Measurements from ENCODE around the gene COL23A1. TPM values are rescaled to one million over a fixed set of nuclear protein-coding genes. Genes with fewer than 3 reads are reported as not detected.

The COL23A1 gene
- total and polyA plus RNA-seq, 2 of the 8 experiments (the other 6 are each of a cell fraction or from before 2014, with no cell fraction given) = 3.1 to 4.7 TPM

- no peak overlapping the region for H3K4me3 ChIP-seq (ENCODE audit: extremely low read depth in 1 of 4, insufficient read depth in 2 of 4, low read depth in 3 of 4, low read length in 4 of 4)
- no peak overlapping the region for H3K18ac ChIP-seq (ENCODE audit: extremely low read depth, low read length)
- no peak overlapping the region for H4K8ac ChIP-seq (ENCODE audit: extremely low read depth, insufficient read depth, low read length)
- no peak overlapping the region for H2BK12ac ChIP-seq (ENCODE audit: low read depth, low read length)
- no peak overlapping the region for H3K4ac ChIP-seq (replicated peaks; ENCODE audit: insufficient read length, low read depth, low read length)
- no peaks in the 10 kb centered on the region for H3K79me1 ChIP-seq (ENCODE audit: low read depth, low read length)
- H3K56ac ChIP-seq (replicated peaks; ENCODE audit: insufficient read length, low read depth, low read length) = no peak overlapping the region
- H3K23me2 ChIP-seq (ENCODE audit: low read depth, low read length) = no peaks in the 10 kb centered on the region
- H3K36me3 ChIP-seq (ENCODE audit: control insufficient read depth in 2 of 4, insufficient read depth in 4 of 4, low read length in 3 of 4) = no peaks in the 10 kb centered on the region
- H3K27me3 ChIP-seq (replicated peaks in 1 of 4; ENCODE audit: control insufficient read depth in 3 of 4, extremely low read depth in 1 of 4, insufficient read depth in 3 of 4, low read length in 3 of 4) = no peaks in the 10 kb centered on the region; a peak in 1 of 7 replicates
- no peak overlapping the region for H3K9ac ChIP-seq (replicated peaks in 1 of 4; ENCODE audit: extremely low read depth in 1 of 4, low read depth in 3 of 4, low read length in 3 of 4)
- H3K27ac ChIP-seq (ENCODE audit: low read depth, low read length) = no peak overlapping the region
- no peak overlapping the region for H3K14ac ChIP-seq (ENCODE audit: insufficient read length)
- H4K5ac ChIP-seq (ENCODE audit: insufficient read length, low read depth, low read length) = no peak overlapping the region
- 84% methylated on average over 7 of the region's 7 CpGs; no CpG with 5 or more reads in 1 of the 2 experiments for WGBS, 2 experiments (ENCODE audit: extremely low coverage in 1 of 2, insufficient coverage in 1 of 2, insufficient read length in 1 of 2, insufficient replicate concordance in 2 of 2, low coverage in 1 of 2, low lambda C conversion rate in 2 of 2, missing lambda C conversion rate in 1 of 2)
- H4K20me1 ChIP-seq (replicated peaks in 1 of 2; ENCODE audit: control insufficient read depth in 1 of 2, insufficient read depth in 2 of 2, low read length in 2 of 2) = no peaks in the 10 kb centered on the region
- peaks cover 0 to 4% of the 10 kb centered on the region in 2 experiments; a peak in 2 of 4 replicates for H3K9me3 ChIP-seq (ENCODE audit: insufficient read depth in 2 of 2, low read depth in 1 of 2, low read length in 1 of 2)
- H2BK20ac ChIP-seq (ENCODE audit: low read length) = no peak overlapping the region
- no peak overlapping the region for H3K23ac ChIP-seq (ENCODE audit: insufficient read length)
- no peak for DNase-seq (ENCODE audit: low read depth in 1 of 2, low spot score in 2 of 2)
- H2AFZ ChIP-seq (ENCODE audit: low read length) = no peak overlapping the region
- H4K91ac ChIP-seq (replicated peaks; ENCODE audit: insufficient read length, low read length) = no peak overlapping the region
- H2BK120ac ChIP-seq (replicated peaks; ENCODE audit: low read depth, low read length) = no peak overlapping the region
- H2AK5ac ChIP-seq (ENCODE audit: low read depth, low read length) = no peak overlapping the region
- POLR2A ChIA-PET (ENCODE audit: partially characterized antibody) = interaction anchor here (31.3 to 38.5 kb wide), 2 partner anchors 7 to 12 kb away, joined by 985 read pairs; partner anchors contain the start of genes GMCL2 and HNRNPAB
- CTCF ChIA-PET (ENCODE audit: partially characterized antibody) = interaction anchor here (0.9 to 3.7 kb wide), 18 partner anchors 7 to 118 kb away, joined by 3 to 54 read pairs (median 5); no protein-coding TSS in a partner anchor
- no peak for FAIRE-seq
- H3K4me2 ChIP-seq (ENCODE audit: insufficient read depth in 1 of 2, low read depth in 2 of 2, low read length in 2 of 2) = no peak overlapping the region
- no peaks in the 10 kb centered on the region for H3K79me2 ChIP-seq (ENCODE audit: control insufficient read depth in 1 of 2, insufficient read depth in 2 of 2, low read length in 2 of 2)
- no peak overlapping the region for H2BK5ac ChIP-seq (ENCODE audit: low read depth, low read length)
- no peak overlapping the region for H2BK15ac ChIP-seq (ENCODE audit: low read length)
- H3K4me1 ChIP-seq (replicated peaks in 1 of 4; ENCODE audit: control insufficient read depth in 3 of 4, insufficient read depth in 4 of 4, low read length in 3 of 4) = peaks cover 0 to 10% (median 3%) of the 10 kb centered on the region in 4 experiments; a peak in 3 of 7 replicates
- TF ChIP-seq CREB1 (IDR thresholded peaks at IDR 0.05) = no peak
- no peak for TF ChIP-seq NRF1 (IDR thresholded peaks at IDR 0.05; ENCODE audit: low read depth, low read length)
- no peak for TF ChIP-seq USF2 (IDR thresholded peaks at IDR 0.05; ENCODE audit: low read length)
- no peak for TF ChIP-seq EGR1 (IDR thresholded peaks at IDR 0.05; ENCODE audit: borderline replicate concordance, low read depth, low read length)
- no peak for TF ChIP-seq SAP30 (IDR thresholded peaks at IDR 0.05; ENCODE audit: insufficient read depth, insufficient replicate concordance, low read length)
- no peak for TF ChIP-seq EZH2 (IDR thresholded peaks at IDR 0.05; ENCODE audit: low read depth, low read length, severe bottlenecking)
These were observed 393.8 kb downstream of the COL23A1 start for GRCh38 chr5:178196281-178196812.

Data from H1 (cell line).